ENCODE data around the gene RBM17.
"Not testable (repeated sequence)": the region's sequence is repeated elsewhere in the genome, so short reads cannot be mapped to it uniquely, and the experiment has no call there.

Gene RBM17

DNA sequence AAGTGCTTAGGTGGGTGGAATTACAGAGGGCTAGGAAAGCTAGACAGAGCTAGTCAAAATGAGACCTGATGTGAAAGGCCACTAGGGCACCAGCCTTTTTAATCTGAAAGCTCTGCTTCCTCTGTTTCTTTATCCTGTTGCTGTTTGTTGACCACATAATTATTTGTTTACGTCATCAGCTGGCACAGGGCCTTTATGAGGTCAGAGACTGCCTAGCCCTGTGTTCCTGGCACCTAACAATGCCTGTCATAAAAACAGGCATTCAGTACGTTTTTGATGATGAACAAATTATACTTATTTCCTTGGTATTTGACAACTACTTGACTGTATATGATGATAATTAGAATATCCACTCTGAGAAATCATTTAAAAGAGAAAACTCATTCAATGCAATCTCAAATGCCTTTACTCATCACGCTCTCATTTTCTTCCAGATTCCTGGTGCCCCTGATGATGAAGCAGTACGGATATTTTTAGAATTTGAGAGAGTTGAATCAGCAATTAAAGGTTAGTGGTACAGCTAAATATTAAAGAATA lies 26.0 kb downstream of the RBM17 start:
- no peak for DNase-seq

- DNase-seq, result no peak
These were observed 26.6 kb downstream of the RBM17 start for GRCh38 chr10:6115411-6115810.

DNA sequence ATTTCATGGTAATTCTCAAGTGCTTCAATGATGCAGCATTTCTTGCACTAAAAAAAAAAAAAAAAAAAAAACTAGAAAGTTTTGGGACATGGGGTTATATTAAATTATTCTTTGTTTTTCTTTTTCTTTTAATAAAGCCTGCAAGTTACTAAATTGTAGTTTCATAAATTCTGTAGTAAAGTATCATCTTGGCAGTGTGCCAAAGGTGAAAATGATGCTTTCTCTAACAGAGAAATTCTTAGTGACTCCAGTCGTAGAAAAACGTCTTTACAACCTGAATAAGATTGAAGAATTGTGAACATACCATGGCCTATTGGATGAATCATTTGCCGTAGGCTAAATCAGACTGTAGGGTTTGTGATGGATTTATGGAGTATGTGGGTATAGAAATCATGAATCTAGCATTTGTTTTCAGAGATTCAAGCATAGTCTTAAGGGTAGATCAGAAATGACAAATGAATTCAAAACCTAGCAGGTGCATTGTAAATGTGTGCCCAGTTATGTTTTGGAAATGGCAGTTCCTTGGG lies 27.1 kb downstream of the RBM17 start:
- no peak for DNase-seq

DNA sequence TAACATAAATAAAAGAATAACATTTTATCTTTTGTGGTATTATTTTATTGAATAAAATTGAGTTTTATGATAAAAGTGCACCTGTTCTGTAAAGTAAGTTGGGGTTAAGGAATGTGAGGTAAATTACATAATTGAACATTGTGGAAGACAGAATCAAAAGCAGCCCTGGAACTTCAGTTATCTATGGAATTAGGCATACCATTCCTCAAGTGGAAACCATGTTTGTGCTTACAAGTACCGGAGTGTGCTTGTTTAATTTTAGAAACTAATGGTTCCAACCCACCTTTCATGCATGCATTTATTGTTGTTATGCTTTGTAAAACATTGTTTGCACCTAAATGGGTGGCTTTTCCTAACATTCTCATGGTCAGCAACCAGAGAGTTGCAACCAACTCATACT lies 28.0 kb downstream of the RBM17 start:
- DNase-seq, result no peak

- DNase-seq, result no peak
These were observed 28.9 kb downstream of the RBM17 start for GRCh38 chr10:6117711-6118110.

GRCh38 chr10:6119423-6119822 lies 30.6 kb downstream of the RBM17 start:
- no peak for DNase-seq

GRCh38 chr10:6119962-6120361 lies 31.1 kb downstream of the RBM17 start:
- no peak for DNase-seq

DNA sequence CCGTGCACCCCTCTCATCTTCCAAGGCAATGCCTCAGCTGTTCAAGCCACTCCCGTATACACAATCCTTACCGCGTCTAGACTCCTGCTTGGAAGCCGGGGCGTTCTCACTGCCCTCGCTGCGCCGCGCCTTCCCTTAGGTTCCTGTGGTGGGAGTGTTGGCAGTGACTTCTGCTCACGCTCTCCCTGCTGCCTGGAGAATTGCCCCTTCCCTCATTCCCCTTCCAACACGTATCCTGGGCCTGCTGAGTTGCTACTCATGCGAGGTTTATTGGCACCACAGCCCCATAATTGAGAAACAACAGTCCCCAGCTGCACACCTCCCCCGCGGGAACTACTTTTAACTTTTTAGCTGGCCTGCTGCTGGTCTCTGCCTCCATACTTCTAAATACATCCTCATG lies 31.9 kb downstream of the RBM17 start:
- DNase-seq, result no peak

- no peak for DNase-seq
These were observed 32.3 kb downstream of the RBM17 start for GRCh38 chr10:6121146-6121545.

GRCh38 chr10:6123532-6123931 lies 34.7 kb downstream of the RBM17 start:
- no peak for DNase-seq

GRCh38 chr10:6124666-6125065 lies 35.8 kb downstream of the RBM17 start:
- no peak for DNase-seq

GRCh38 chr10:6127461-6127860 lies 38.6 kb downstream of the RBM17 start:
- not testable (repeated sequence) for DNase-seq

DNA sequence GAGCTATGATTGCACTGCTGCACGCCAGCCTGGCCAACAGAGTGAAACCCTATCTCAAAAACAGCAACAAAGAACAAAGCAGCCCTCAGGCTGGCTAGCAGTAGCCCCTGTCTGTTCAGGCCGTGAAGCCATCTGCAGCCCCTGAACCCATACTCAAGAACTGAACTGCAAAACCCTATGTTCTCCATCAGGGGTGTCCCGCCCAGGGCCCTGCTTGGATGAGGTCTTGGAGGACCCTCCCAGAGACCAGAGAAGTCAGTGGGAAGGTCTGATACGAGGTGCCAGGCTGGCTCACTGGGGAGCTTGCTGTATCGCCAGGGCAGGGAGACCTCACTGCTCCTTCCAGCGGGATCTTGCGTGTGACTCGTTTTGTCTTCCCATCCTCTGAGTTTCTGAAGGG lies 39.3 kb downstream of the RBM17 start:
- DNase-seq, result no peak

DNA sequence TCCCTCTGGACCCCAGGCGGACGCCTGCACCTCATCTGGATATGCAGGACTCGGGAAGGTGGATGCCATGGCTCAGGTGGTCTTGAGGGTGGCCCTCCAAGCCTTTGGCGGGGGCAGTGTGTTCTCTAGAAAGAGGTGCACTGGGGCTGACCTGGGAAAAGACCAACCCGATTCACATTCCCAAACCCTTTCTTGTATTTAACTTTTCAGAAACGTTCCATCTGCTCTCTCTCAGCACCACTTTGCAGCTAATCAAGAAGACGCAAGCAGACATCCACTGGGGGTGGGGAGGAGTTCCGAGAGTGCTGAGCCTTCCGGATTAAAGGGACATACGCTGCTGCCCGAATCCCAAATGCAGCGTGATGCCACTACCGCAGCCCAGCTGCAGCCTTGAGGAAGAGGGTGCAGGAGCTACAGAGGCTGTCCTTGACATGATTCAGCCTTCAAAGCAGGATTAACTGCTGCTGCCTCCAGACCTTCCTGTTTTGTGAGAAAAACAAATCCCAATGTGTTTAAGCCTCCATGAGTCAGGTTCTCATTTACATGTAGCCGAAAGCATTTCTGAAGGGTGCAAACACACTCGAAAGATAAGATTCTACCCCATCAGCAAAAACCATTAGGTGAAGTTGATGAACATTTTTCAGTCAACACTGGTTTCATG lies 39.9 kb downstream of the RBM17 start:
- no peak for DNase-seq

DNA sequence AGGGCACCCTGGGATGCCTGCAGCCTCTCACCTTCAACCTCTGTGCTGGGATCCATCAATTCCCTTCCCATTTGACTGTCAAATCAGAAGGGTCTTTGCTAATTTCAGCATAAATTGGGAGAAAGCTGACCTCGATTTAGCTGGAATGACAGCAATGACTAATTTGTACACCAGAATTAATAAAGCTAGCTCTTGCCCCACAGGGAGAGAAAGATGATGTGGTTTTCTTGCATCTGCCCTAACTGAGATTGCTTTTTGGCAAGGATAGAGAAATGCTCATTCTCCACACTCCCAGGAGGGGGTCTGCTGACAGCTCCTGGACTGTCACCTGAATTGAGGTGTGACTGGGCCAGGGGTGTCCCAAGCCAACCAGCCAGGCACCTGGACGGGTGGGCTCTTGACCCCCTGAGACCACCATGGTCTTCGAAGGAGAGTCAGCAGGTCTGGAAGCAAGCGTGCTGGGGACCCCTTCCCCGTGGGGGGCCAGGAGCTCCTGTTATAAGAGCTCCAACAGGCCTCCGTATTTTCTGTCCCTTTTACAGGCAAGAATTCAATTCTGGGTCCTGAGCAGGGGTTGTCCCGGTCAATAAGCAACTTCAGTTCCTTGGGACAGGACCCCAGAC lies 42.1 kb downstream of the RBM17 start:
- DNase-seq, result no peak

- DNase-seq, result no peak
These were observed 44.7 kb downstream of the RBM17 start for GRCh38 chr10:6133331-6134098.

GRCh38 chr10:6134099-6134823 lies 45.4 kb downstream of the RBM17 start:
- no peak for DNase-seq

- DNase-seq, result no peak
These were observed 46.2 kb downstream of the RBM17 start for GRCh38 chr10:6135039-6135438.

DNA sequence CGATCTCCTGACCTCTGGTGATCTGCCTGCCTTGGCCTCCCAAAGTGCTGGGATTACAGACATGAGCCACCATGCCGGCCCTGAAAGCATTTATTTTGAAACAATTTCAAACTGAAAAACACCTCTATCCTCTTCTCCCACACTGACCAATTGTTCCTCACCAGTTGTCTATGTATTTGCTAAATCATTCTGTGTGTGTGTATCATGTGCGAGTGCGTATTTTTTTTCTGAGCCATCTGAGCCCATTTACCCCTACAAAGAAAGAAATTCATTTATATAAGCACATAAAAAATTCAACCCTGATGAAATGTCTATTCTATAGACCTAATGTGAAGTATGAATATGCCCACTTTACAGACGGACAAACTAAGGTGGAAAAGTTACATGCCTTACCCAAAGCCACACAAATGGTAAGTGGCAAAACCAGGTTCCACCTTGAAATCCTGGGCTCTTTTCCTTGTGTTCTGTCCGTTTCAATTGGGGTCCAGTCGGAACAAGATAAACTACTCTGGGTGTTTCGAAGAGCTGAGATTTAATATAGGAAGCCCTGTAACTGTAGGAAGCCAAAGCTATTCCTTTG lies 46.8 kb downstream of the RBM17 start:
- DNase-seq, result no peak

- peak in 1 of 2 experiments; percentile 41 for DNase-seq
These were observed 47.7 kb downstream of the RBM17 start for GRCh38 chr10:6136215-6137201.

GRCh38 chr10:6138456-6138855 lies 49.6 kb downstream of the RBM17 start:
- no peak for DNase-seq
